Measurements from ENCODE around the gene PDE10A.

DNA sequence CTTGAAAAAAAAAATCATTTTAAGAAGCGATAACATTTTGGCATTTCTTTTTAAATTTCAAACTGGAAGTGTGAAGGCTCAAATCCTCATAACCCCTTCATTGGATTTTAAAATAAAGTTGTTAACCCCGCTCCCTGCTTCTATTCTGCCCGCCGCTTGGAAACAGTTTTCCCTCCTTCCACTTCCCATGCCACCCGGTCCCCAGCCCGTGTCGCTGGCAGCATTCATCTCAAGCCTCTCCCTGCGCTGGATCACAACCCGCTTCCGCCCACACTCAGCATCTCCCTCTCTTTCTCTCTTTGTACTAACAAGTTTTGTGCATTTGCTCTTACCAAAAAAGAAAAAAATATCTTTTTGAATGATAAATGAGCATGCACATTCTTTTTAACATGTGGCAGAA, 15.4 kb upstream of the PDE10A start:
- TF ChIP-seq ZNF274 (IDR thresholded peaks at IDR 0.05; ENCODE audit: low read depth, low read length) (no peak), YY1 (IDR thresholded peaks at IDR 0.05; ENCODE audit: insufficient read depth, insufficient read length) (no peak), SUZ12 (IDR thresholded peaks at IDR 0.05; ENCODE audit: extremely low read depth, insufficient read depth, insufficient read length) (no peak)

Data from NT2/D1 (cell line).